ENCODE measurements around the gene TBC1D19.

DNA sequence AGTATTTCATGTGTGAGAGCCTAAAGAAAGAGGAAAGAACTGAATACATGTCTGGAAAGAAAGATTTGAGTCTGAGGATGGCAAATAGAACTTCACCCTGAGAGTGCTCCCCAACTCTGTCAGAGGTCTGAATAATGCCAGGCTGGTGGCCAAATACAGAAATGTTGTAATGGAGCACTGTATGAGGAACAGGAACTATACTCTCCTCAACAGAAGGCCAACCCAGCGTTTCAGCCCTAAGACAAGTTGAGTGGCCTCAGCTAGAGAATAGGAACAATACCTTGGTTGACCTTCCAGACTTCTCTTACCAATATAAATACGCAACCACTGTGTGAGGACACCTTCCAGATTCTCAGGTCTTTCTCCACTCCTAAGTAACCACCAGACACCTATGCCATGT lies 182.3 kb downstream of the TBC1D19 start:
- no peak for TF ChIP-seq POLR2A (IDR thresholded peaks at IDR 0.05)
- TF ChIP-seq POLR2AphosphoS5 (IDR thresholded peaks at IDR 0.05), result no peak
- TF ChIP-seq, protein P1, sequence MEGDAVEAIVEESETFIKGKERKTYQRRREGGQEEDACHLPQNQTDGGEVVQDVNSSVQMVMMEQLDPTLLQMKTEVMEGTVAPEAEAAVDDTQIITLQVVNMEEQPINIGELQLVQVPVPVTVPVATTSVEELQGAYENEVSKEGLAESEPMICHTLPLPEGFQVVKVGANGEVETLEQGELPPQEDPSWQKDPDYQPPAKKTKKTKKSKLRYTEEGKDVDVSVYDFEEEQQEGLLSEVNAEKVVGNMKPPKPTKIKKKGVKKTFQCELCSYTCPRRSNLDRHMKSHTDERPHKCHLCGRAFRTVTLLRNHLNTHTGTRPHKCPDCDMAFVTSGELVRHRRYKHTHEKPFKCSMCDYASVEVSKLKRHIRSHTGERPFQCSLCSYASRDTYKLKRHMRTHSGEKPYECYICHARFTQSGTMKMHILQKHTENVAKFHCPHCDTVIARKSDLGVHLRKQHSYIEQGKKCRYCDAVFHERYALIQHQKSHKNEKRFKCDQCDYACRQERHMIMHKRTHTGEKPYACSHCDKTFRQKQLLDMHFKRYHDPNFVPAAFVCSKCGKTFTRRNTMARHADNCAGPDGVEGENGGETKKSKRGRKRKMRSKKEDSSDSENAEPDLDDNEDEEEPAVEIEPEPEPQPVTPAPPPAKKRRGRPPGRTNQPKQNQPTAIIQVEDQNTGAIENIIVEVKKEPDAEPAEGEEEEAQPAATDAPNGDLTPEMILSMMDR (IDR thresholded peaks at IDR 0.05), result no peak
